ENCODE results near the gene ATP23. TPM values are rescaled to one million over a fixed set of nuclear protein-coding genes. Genes with fewer than 3 reads are reported as not detected.

Gene ATP23
- total RNA-seq, 1 donor from 2014 or later = 31.9 TPM

- Histone ChIP-seq H3K4me1 (peaks cover 70% of the 10 kb centered on the region), H3K36me3 (no peaks in the 10 kb centered on the region), H3K27ac (peak overlapping the region; percentile 97), H3K4me3 (peak overlapping the region; percentile 55 to 77), H3K27me3 (no peaks in the 10 kb centered on the region), H3K9me3 (no peaks in the 10 kb centered on the region)
- DNase-seq (ENCODE audit: extremely low spot score in 2 of 2) = no peak
- intact Hi-C loops (cut with DNase I) = loop anchor here (5.0 kb wide), 1 partner anchor 65 kb away; no protein-coding TSS in a partner anchor
- TF ChIP-seq CTCF (IDR thresholded peaks at IDR 0.05) = no peak
- no peak for TF ChIP-seq POLR2AphosphoS5 (IDR thresholded peaks at IDR 0.05; ENCODE audit: insufficient read depth in 1 of 2, low read depth in 1 of 2)
- no peak for TF ChIP-seq POLR2A (IDR thresholded peaks at IDR 0.05)
Observed at GRCh38 chr12:57897286-57897974, 43.9 kb upstream of the ATP23 start.

- intact Hi-C loops (cut with DNase I) = loop anchor here (5.0 kb wide), 1 partner anchor 66 kb away; no protein-coding TSS in a partner anchor
- no peaks in the 10 kb centered on the region for H3K36me3 ChIP-seq
- peak overlapping the region; percentile 97 for H3K27ac ChIP-seq
- H3K4me3 ChIP-seq = no peak overlapping the region
- DNase-seq (ENCODE audit: extremely low spot score in 2 of 2) = no peak
- H3K9me3 ChIP-seq = no peaks in the 10 kb centered on the region
- no peaks in the 10 kb centered on the region for H3K27me3 ChIP-seq
- TF ChIP-seq CTCF (IDR thresholded peaks at IDR 0.05) = no peak
- no peak for TF ChIP-seq POLR2AphosphoS5 (IDR thresholded peaks at IDR 0.05; ENCODE audit: insufficient read depth in 1 of 2, low read depth in 1 of 2)
- TF ChIP-seq POLR2A (IDR thresholded peaks at IDR 0.05) = no peak
- H3K4me1 ChIP-seq = peaks cover 60% of the 10 kb centered on the region
Observed at GRCh38 chr12:57898308-57898970, 42.9 kb upstream of the ATP23 start.

GRCh38 chr12:57899010-57899662 is 42.2 kb upstream of the ATP23 start:
- Histone ChIP-seq H3K4me1 (peaks cover 57% of the 10 kb centered on the region), H3K9me3 (no peaks in the 10 kb centered on the region), H3K4me3 (no peak overlapping the region), H3K27me3 (no peaks in the 10 kb centered on the region), H3K27ac (peak overlapping the region; percentile 97), H3K36me3 (no peaks in the 10 kb centered on the region)
- DNase-seq (ENCODE audit: extremely low spot score in 2 of 2) = no peak
- TF ChIP-seq CTCF (IDR thresholded peaks at IDR 0.05) (no peak), POLR2AphosphoS5 (IDR thresholded peaks at IDR 0.05; ENCODE audit: insufficient read depth in 1 of 2, low read depth in 1 of 2) (peak in 1 of 2 donors; percentile 59)
- intact Hi-C loops (cut with DNase I) = loop anchor here (5.0 kb wide), 1 partner anchor 67 kb away; no protein-coding TSS in a partner anchor

- Histone ChIP-seq H3K27ac (no peak overlapping the region), H3K9me3 (no peaks in the 10 kb centered on the region), H3K27me3 (no peaks in the 10 kb centered on the region), H3K4me1 (peaks cover 23% of the 10 kb centered on the region), H3K36me3 (no peaks in the 10 kb centered on the region), H3K4me3 (no peak overlapping the region)
- intact Hi-C loops (cut with DNase I) = no loop called here
- TF ChIP-seq POLR2A (IDR thresholded peaks at IDR 0.05) (no peak), POLR2AphosphoS5 (IDR thresholded peaks at IDR 0.05; ENCODE audit: insufficient read depth in 1 of 2, low read depth in 1 of 2) (no peak), CTCF (IDR thresholded peaks at IDR 0.05) (no peak)
- no peak for DNase-seq (ENCODE audit: extremely low spot score in 2 of 2)
Observed at GRCh38 chr12:57902478-57902969, 38.8 kb upstream of the ATP23 start.

Data from vagina (tissue), 2 donors.